Heart left ventricle (tissue), 16 donors: ENCODE measurements around the gene NSG2. TPM values are rescaled to one million over a fixed set of nuclear protein-coding genes. Genes with fewer than 3 reads are reported as not detected.

Experiments used
- ATAC-seq, 4 donors: fragments of 200-7000 bp; cut with Tn5 transposase; one replicate each; pipeline ENCODE4 v1.9.1; 2020 to 2022; ENCODE audit warnings: moderate library complexity in 4 of 4, mild to moderate bottlenecking in 3 of 4, moderate number of reproducible peaks in 1 of 4
- DNase-seq, 5 donors: peaks; one replicate each; pipeline ENCODE4 v3.0.0-alpha.2; 2020
- H3K27ac ChIP-seq, 12 donors: fragments of 200-600 bp; sonication (generic) in 4 of 12; one replicate each; pipeline versions ENCODE4 v1.5.0 to v1.8.0; 2016 to 2022; ENCODE audit warnings: mild to moderate bottlenecking in 2 of 12
- H3K27me3 ChIP-seq, 9 donors: fragments of 200-600 bp; sonication (generic) in 2 of 9; one replicate each; pipeline versions ENCODE4 v1.5.1 to v1.8.0; 2016 to 2022; ENCODE audit warnings: mild to moderate bottlenecking in 3 of 9
- H3K36me3 ChIP-seq, 9 donors: fragments of 200-600 bp; sonication (generic) in 2 of 9; one replicate each; pipeline versions ENCODE4 v1.5.0 to v1.8.0; 2018 to 2022; ENCODE audit warnings: mild to moderate bottlenecking in 2 of 9
- H3K4me1 ChIP-seq, 12 donors: fragments of 200-600 bp; sonication (generic) in 4 of 12; one replicate each; pipeline versions ENCODE4 v1.5.0 to v1.8.0; 2016 to 2022; ENCODE audit warnings: mild to moderate bottlenecking in 3 of 12
- H3K4me3 ChIP-seq, 12 donors: fragments of 200-600 bp; sonication (generic) in 4 of 12; one replicate each; pipeline versions ENCODE4 v1.5.0 to v1.8.0; 2017 to 2022; ENCODE audit warnings: mild to moderate bottlenecking in 9 of 12, moderate library complexity in 4 of 12
- H3K9me3 ChIP-seq, 12 donors: fragments of 200-600 bp; sonication (generic) in 4 of 12; one replicate each; pipeline versions ENCODE4 v1.5.0 to v1.8.0; 2016 to 2022; ENCODE audit warnings: mild to moderate bottlenecking in 1 of 12
- POLR2A ChIP-seq, 2 donors: fragments of 450-650 bp; IDR thresholded peaks; one replicate each; pipeline ENCODE4 v1.6.1; 2017; ENCODE audit warnings: antibody characterized with exemption in 2 of 2, mild to moderate bottlenecking in 2 of 2, moderate library complexity in 2 of 2
- WGBS, 4 donors: extraction: QIAGEN DNeasy Blood & Tissue Kit in 2 of 4; methylation state at CpG; one replicate each; pipeline versions ENCODE4 v1.1.5 to v1.1.7; 2013 to 2018; 5-methylcytosine and 5-hydroxymethylcytosine counted together
- intact Hi-C, 10 donors: fragments of 100-400 bp; cut with DNase I; formaldehyde crosslinking; loops; one replicate each; pipeline versions ENCODE4 v1.11.1 to v1.14.2; 2022
- polyA plus RNA-seq, 2 donors: library from polyadenylated mRNA; stranded (reverse); fragments of 200-250 nt; gene quantifications; one replicate each; pipeline ENCODE4 v1.2.3, GENCODE V29; 2013
- total RNA-seq, 9 donors: library from RNA; depleted of rRNA in 2 of 9; stranded (reverse); fragments of >200 nt in 2 of 9; fragmentation: NEBNext Ultra II Directional in 3 of 9; extraction: Animal tissue kit (Norgen Biotek cat#: 25700) in 3 of 9; gene quantifications; one replicate each; pipeline versions ENCODE4 v1.1.0 to v1.2.4, GENCODE V29; 2016 to 2023
- TF ChIP-seq, protein P1 (sequence below), 12 donors: fragments of 200-600 bp; sonication (generic) in 4 of 12; IDR thresholded peaks; one replicate each; pipeline versions ENCODE4 v1.5.0 to v1.8.0; 2018 to 2022; ENCODE audit warnings: antibody characterized with exemption in 12 of 12, mild to moderate bottlenecking in 5 of 12
- donor health status: ischemic (EF 13 %, LVEDD 7.1; RV severe dilation, severe dysfunction).
- donor health status: healthy with polysubstance abuse.
- donor health status: DM: no; HTN: yes; CAD: no.
- donor health status: DM: no; HTN: no; CAD: no.
- donor health status: ischemic (EF 25% LVEDD 6.9; RV normal size, moderate dysfunction).
- donor health status: ischemic (EF 25% LVEDD 5.7; RV mildly dilated, moderate dysfunction).
- donor health status: healthy.
- donor health status: DM: yes; HTN: yes; CAD: no.
- donor health status: ischemic (EF 35%, LVEDD 5.7; RV mildly dilated, moderate dysfunction).
- donor health status: nonischemic (EF 11% LVEDD 7.7; RV severe dilation, severe dysfunction).
- donor health status: DM: yes; HTN: yes; CAD: no.
- donor health status: PGD.
- donor health status: ischemic (EF 29% LVEDD 5.4; RV normal size, mild dysfunction).
- donor health status: nonischemic (EF 23%, LVEDD 6.1; RV moderate dilation, normal function).

Gene NSG2
- total and polyA plus RNA-seq, 11 donors, result 0.30 to 1.7 (median 0.44) TPM; not detected in 4

DNA sequence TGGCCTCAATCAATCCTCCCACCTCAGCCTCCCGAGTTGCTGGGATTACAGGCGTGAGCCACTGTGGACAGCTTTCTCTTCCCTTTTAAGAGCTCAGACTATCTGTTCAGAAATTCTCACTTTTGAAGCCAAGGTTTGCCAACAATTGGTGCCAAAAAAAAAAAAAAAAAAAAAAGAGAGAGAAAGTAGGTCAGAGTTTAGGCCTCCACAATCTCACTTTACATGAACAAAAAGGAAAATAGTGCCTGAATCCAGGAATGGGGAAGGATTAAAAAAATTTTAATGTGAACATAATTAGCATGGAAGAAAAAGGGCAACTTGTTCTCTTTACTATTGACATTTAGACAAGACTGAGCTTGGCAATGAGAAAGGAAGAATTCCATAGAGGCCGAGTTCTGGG lies 94.1 kb downstream of the NSG2 start:
- no peak for TF ChIP-seq POLR2A (IDR thresholded peaks at IDR 0.05)
- TF ChIP-seq, protein P1, sequence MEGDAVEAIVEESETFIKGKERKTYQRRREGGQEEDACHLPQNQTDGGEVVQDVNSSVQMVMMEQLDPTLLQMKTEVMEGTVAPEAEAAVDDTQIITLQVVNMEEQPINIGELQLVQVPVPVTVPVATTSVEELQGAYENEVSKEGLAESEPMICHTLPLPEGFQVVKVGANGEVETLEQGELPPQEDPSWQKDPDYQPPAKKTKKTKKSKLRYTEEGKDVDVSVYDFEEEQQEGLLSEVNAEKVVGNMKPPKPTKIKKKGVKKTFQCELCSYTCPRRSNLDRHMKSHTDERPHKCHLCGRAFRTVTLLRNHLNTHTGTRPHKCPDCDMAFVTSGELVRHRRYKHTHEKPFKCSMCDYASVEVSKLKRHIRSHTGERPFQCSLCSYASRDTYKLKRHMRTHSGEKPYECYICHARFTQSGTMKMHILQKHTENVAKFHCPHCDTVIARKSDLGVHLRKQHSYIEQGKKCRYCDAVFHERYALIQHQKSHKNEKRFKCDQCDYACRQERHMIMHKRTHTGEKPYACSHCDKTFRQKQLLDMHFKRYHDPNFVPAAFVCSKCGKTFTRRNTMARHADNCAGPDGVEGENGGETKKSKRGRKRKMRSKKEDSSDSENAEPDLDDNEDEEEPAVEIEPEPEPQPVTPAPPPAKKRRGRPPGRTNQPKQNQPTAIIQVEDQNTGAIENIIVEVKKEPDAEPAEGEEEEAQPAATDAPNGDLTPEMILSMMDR (IDR thresholded peaks at IDR 0.05), result no peak
- Histone ChIP-seq H3K4me3 (no peak overlapping the region), H3K9me3 (no peaks in the 10 kb centered on the region), H3K27me3 (no peaks in the 10 kb centered on the region), H3K4me1 (peaks cover 0 to 3% (median 0%) of the 10 kb centered on the region in 12 donors), H3K27ac (no peak overlapping the region), H3K36me3 (no peaks in the 10 kb centered on the region)
- DNase-seq, result no peak
- intact Hi-C loops, result no loop called here
- no peak for ATAC-seq
- WGBS, 4 donors, result 59 to 76% (median 62%) methylated on average over 3 of the region's 3 CpGs

DNA sequence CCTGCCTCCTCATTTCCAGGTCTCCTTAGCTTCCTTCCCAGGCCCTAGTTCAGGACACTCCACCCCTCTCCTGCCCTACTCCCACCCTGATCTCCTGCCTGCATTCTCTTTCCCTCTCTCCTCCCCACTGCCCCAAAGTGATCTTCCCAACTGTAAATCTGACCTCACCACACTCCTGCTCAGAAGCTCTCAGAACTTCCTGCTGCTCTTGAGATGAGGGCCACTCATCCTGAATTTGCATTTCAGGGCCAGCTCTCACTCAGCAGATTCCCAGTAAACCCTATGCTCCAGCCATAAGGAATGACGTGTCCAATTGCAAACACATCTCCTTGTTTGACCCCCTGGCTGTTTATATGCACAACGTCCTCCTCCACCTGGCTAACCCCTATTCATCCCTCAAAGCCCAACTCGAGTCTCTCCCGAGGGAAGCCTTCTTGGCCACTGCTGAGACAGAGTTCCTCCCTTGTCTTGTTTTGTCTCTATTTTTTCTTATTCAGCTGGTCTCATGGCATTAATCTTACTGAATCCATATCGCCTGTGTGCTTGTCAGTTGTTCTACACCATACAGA lies 95.0 kb downstream of the NSG2 start:
- ATAC-seq (no peak), DNase-seq (no peak)
- no peaks in the 10 kb centered on the region for H3K27me3 ChIP-seq
- no peak overlapping the region for H3K4me3 ChIP-seq
- H3K27ac ChIP-seq, result no peak overlapping the region
- TF ChIP-seq, protein P1 (IDR thresholded peaks at IDR 0.05), result no peak
- no peak for TF ChIP-seq POLR2A (IDR thresholded peaks at IDR 0.05)
- intact Hi-C loops, result no loop called here
- peaks cover 0 to 3% (median 0%) of the 10 kb centered on the region in 12 donors for H3K4me1 ChIP-seq
- 67 to 72% (median 68%) methylated on average over 4 to 5 of the region's 5 CpGs for WGBS, 4 donors
- H3K9me3 ChIP-seq, result no peaks in the 10 kb centered on the region
- no peaks in the 10 kb centered on the region for H3K36me3 ChIP-seq

DNA sequence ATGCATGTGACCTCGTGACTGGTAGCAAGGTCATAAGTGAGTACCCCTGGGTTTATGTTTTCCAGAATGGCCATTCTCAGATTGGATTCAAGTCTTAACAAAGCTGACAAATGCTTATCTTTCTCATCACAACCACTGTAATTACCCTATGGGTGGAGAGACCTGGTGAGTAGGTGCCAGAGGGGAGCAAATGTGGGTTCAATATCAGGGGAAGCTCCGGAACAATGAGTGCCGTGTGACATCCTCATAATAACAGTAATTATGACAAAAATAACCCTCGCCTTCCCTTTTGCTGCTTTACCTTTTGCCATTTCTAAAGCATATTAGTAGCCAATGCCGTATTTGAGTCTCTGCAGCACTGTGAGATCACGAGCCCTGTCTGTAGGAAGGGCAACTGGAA lies 95.9 kb downstream of the NSG2 start:
- intact Hi-C loops, result no loop called here
- TF ChIP-seq POLR2A (IDR thresholded peaks at IDR 0.05), result no peak
- TF ChIP-seq, protein P1 (IDR thresholded peaks at IDR 0.05), result no peak
- no peak overlapping the region for H3K27ac ChIP-seq
- peaks cover 0 to 1% (median 0%) of the 10 kb centered on the region in 9 donors for H3K27me3 ChIP-seq
- no peak overlapping the region for H3K4me3 ChIP-seq
- DNase-seq (no peak), ATAC-seq (no peak)
- peaks cover 0 to 3% (median 0%) of the 10 kb centered on the region in 12 donors for H3K4me1 ChIP-seq
- 68 to 79% (median 69%) methylated on average over 6 of the region's 6 CpGs for WGBS, 4 donors
- H3K9me3 ChIP-seq, result no peaks in the 10 kb centered on the region
- H3K36me3 ChIP-seq, result no peaks in the 10 kb centered on the region

DNA sequence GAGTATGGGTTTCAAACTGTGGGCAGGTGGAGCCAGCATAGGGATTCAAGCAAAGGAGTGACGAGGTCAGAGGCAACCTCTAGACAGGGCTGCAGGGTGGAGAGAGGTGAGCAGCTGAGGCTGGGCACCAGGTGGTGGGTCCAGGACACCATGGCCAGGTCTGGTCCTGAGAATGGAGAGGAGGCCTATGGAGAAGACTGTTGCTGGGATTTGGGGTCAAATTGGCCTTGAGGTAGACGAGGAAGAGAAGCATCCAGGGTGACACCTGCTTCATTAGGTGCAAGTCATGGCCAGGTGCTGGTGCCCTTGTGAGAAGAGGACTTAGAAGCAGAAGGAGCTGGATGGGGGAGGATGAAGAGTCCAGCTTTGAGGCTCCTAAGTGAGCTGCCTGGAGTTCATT lies 99.6 kb downstream of the NSG2 start:
- TF ChIP-seq, protein P1 (IDR thresholded peaks at IDR 0.05), result no peak
- TF ChIP-seq POLR2A (IDR thresholded peaks at IDR 0.05), result no peak
- H3K4me3 ChIP-seq, result no peak overlapping the region
- H3K36me3 ChIP-seq, result no peaks in the 10 kb centered on the region
- intact Hi-C loops, result no loop called here
- H3K27ac ChIP-seq, result no peak overlapping the region
- WGBS, 4 donors, result 57 to 77% (median 68%) methylated on average over 2 of the region's 2 CpGs
- DNase-seq (no peak), ATAC-seq (no peak)
- H3K27me3 ChIP-seq, result peaks cover 0 to 4% (median 0%) of the 10 kb centered on the region in 9 donors
- no peaks in the 10 kb centered on the region for H3K9me3 ChIP-seq
- H3K4me1 ChIP-seq, result no peaks in the 10 kb centered on the region
